Loucy (cell line): ENCODE data around the gene VPS54.
A peak's percentile ranks its signal among the peaks of the same experiment; 100 is the strongest.

Experiments
- H2AFZ ChIP-seq: fragments of 200-600 bp; sonication (generic); 2 replicates; pipeline ENCODE4 v1.6.0; 2016; ENCODE audit warnings: antibody characterized with exemption, mild to moderate bottlenecking, low read length, moderate library complexity
- H3F3A ChIP-seq: fragments of 200-600 bp; 2 replicates; pipeline ENCODE4 v1.6.0; 2016; ENCODE audit warnings: antibody characterized with exemption, low read depth, mild to moderate bottlenecking
- H3K27me3 ChIP-seq: fragments of 200-600 bp; sonication (generic); 2 replicates; pipeline ENCODE4 v1.6.1; 2014; ENCODE audit warnings: low read length, mild to moderate bottlenecking; ENCODE audit not compliant: insufficient read depth, poor library complexity, severe bottlenecking
- H3K36me3 ChIP-seq: fragments of 200-600 bp; sonication (generic); 2 replicates; pipeline ENCODE4 v1.6.1; 2016; ENCODE audit warnings: low read length; ENCODE audit not compliant: insufficient read depth
- H3K4me1 ChIP-seq: fragments of 200-600 bp; sonication (generic); 2 replicates; pipeline ENCODE4 v1.5.1; 2014; ENCODE audit warnings: low read length, mild to moderate bottlenecking; ENCODE audit not compliant: insufficient read depth, poor library complexity, severe bottlenecking
- H3K4me2 ChIP-seq: fragments of 200-600 bp; sonication (generic); 2 replicates; pipeline ENCODE4 v1.6.0; 2014; ENCODE audit warnings: antibody characterized with exemption, low read length, low read depth, mild to moderate bottlenecking; ENCODE audit not compliant: poor library complexity, severe bottlenecking
- H3K4me3 ChIP-seq: fragments of 200-600 bp; sonication (generic); 2 replicates; pipeline ENCODE4 v1.5.1; 2014; ENCODE audit warnings: low read length, mild to moderate bottlenecking, mixed read lengths; ENCODE audit not compliant: poor library complexity, severe bottlenecking
- H3K79me2 ChIP-seq: fragments of 200-600 bp; sonication (generic); 2 replicates; pipeline ENCODE4 v1.6.1; 2014; ENCODE audit warnings: low read length; ENCODE audit not compliant: insufficient read depth
- H3K9ac ChIP-seq: fragments of 200-600 bp; sonication (generic); 2 replicates; pipeline ENCODE4 v1.6.0; 2014; ENCODE audit warnings: mild to moderate bottlenecking, low read depth, low read length, moderate library complexity; ENCODE audit not compliant: poor library complexity, severe bottlenecking
- H3K9me2 ChIP-seq: fragments of 200-600 bp; sonication (generic); replicated peaks from 2 replicates; pipeline ENCODE4 v1.6.1; 2016; ENCODE audit warnings: low read depth, low read length, mixed read lengths
- H3K9me3 ChIP-seq: fragments of 200-600 bp; sonication (generic); 2 replicates; pipeline ENCODE4 v1.6.1; 2014; ENCODE audit warnings: mild to moderate bottlenecking, antibody characterized with exemption, low read length, low read depth; ENCODE audit not compliant: insufficient read depth
- H4K20me1 ChIP-seq: fragments of 200-600 bp; sonication (generic); 2 replicates; pipeline ENCODE4 v1.6.0; 2014; ENCODE audit warnings: antibody characterized with exemption, low read length, mild to moderate bottlenecking; ENCODE audit not compliant: insufficient read depth, poor library complexity, severe bottlenecking
- CTCF ChIP-seq: fragments of 200-600 bp; sonication (generic); conservative IDR thresholded peaks from 2 replicates; pipeline ENCODE4 v1.5.1; 2014; ENCODE audit warnings: mild to moderate bottlenecking, antibody characterized with exemption, low read length
- EZH2phosphoT487 ChIP-seq: fragments of 200-600 bp; IDR thresholded peaks from 2 replicates; pipeline ENCODE4 v1.6.1; 2018; ENCODE audit warnings: antibody characterized with exemption, mild to moderate bottlenecking, moderate library complexity, borderline replicate concordance

Gene VPS54

GRCh38 chr2:64015391-64015790 is 3.8 kb downstream of the VPS54 start:
- Histone ChIP-seq H3K9me2 (no peaks in the 10 kb centered on the region), H3F3A (peaks cover 2% of the 10 kb centered on the region; the same call in 1 of the 2 replicates), H2AFZ (no peak overlapping the region), H3K9ac (no peak overlapping the region), H3K36me3 (no peaks in the 10 kb centered on the region), H3K27me3 (no peaks in the 10 kb centered on the region), H3K4me1 (peaks cover 47% of the 10 kb centered on the region), H4K20me1 (peaks cover 29% of the 10 kb centered on the region), H3K4me2 (peak overlapping the region; percentile 64), H3K9me3 (no peaks in the 10 kb centered on the region), H3K4me3 (peak overlapping the region; percentile 56), H3K79me2 (peaks cover 61% of the 10 kb centered on the region)
- no peak for TF ChIP-seq EZH2phosphoT487
- no peak for TF ChIP-seq CTCF

GRCh38 chr2:64014628-64015027 is 4.6 kb downstream of the VPS54 start:
- Histone ChIP-seq H3K36me3 (no peaks in the 10 kb centered on the region), H3K27me3 (no peaks in the 10 kb centered on the region), H3K4me3 (peak overlapping the region; percentile 8), H4K20me1 (peaks cover 30% of the 10 kb centered on the region), H3K9me3 (no peaks in the 10 kb centered on the region), H3K9me2 (no peaks in the 10 kb centered on the region), H3K9ac (no peak overlapping the region), H3K4me1 (peaks cover 41% of the 10 kb centered on the region), H3F3A (peaks cover 2% of the 10 kb centered on the region; the same call in 1 of the 2 replicates), H3K79me2 (peaks cover 69% of the 10 kb centered on the region), H3K4me2 (peak overlapping the region; percentile 64), H2AFZ (no peak overlapping the region)
- no peak for TF ChIP-seq EZH2phosphoT487
- TF ChIP-seq CTCF = no peak

GRCh38 chr2:64013053-64013452 is 6.2 kb downstream of the VPS54 start:
- no peaks in the 10 kb centered on the region for H3K9me3 ChIP-seq
- H3K79me2 ChIP-seq = peaks cover 65% of the 10 kb centered on the region
- H3F3A ChIP-seq = peaks cover 2% of the 10 kb centered on the region; the same call in 1 of the 2 replicates
- peaks cover 37% of the 10 kb centered on the region for H3K4me1 ChIP-seq
- H3K4me3 ChIP-seq = no peak overlapping the region
- no peaks in the 10 kb centered on the region for H3K36me3 ChIP-seq
- no peak overlapping the region for H2AFZ ChIP-seq
- H4K20me1 ChIP-seq = peaks cover 30% of the 10 kb centered on the region
- TF ChIP-seq EZH2phosphoT487 (no peak), CTCF (no peak)
- H3K27me3 ChIP-seq = no peaks in the 10 kb centered on the region
- H3K9ac ChIP-seq = no peak overlapping the region
- no peaks in the 10 kb centered on the region for H3K9me2 ChIP-seq
- peak overlapping the region; percentile 43 for H3K4me2 ChIP-seq
